Thymus (tissue), 11 donors: ENCODE measurements around the gene MRPL12. TPM values are rescaled to one million over a fixed set of nuclear protein-coding genes. Genes with fewer than 3 reads are reported as not detected.
"Not testable (repeated sequence)": the region's sequence is repeated elsewhere in the genome, so short reads cannot be mapped to it uniquely, and the experiment has no call there.

ENCODE experiments used
- DNase-seq, 9 donors: peaks; one replicate each; pipeline ENCODE4 v3.0.0-alpha.2; 2013; ENCODE audit warnings: low spot score in 9 of 9, low read depth in 6 of 9, missing footprints in 1 of 9
- H3K27ac ChIP-seq, 2 donors: one replicate each; pipeline ENCODE4 v1.5.1; 2013; ENCODE audit warnings: control low read depth in 1 of 2, low read depth in 1 of 2, low read length in 1 of 2, mild to moderate bottlenecking in 1 of 2, moderate library complexity in 1 of 2
- H3K27me3 ChIP-seq, 2 donors: one replicate each; pipeline ENCODE4 v1.5.1; 2013; ENCODE audit warnings: low read length in 1 of 2; ENCODE audit not compliant: control insufficient read depth in 2 of 2, insufficient read depth in 1 of 2
- H3K36me3 ChIP-seq, 2 donors: one replicate each; pipeline ENCODE4 v1.5.1; 2013; ENCODE audit warnings: low read length in 1 of 2, mild to moderate bottlenecking in 1 of 2, moderate library complexity in 1 of 2; ENCODE audit not compliant: control insufficient read depth in 2 of 2, insufficient read depth in 2 of 2
- H3K4me1 ChIP-seq, 2 donors: one replicate each; pipeline ENCODE4 v1.5.1; 2013; ENCODE audit warnings: low read length in 2 of 2; ENCODE audit not compliant: control insufficient read depth in 2 of 2, insufficient read depth in 2 of 2
- H3K4me3 ChIP-seq, 2 donors: one replicate each; pipeline ENCODE4 v1.5.1; 2013; ENCODE audit warnings: low read length in 2 of 2, control low read depth in 1 of 2, mild to moderate bottlenecking in 1 of 2
- H3K9me3 ChIP-seq, 2 donors: one replicate each; pipeline ENCODE4 v1.5.1; 2013; ENCODE audit warnings: low read length in 1 of 2, mild to moderate bottlenecking in 1 of 2; ENCODE audit not compliant: control insufficient read depth in 2 of 2, insufficient read depth in 1 of 2
- WGBS: extraction: QIAGEN DNeasy Blood & Tissue Kit; methylation state at CpG from one replicate; pipeline ENCODE4 v1.1.7; 2013; 5-methylcytosine and 5-hydroxymethylcytosine counted together
- polyA plus RNA-seq: library from polyadenylated mRNA; stranded (reverse); fragments of 200-250 nt; gene quantifications from one replicate; pipeline ENCODE4 v1.2.3, GENCODE V29; 2013
- total RNA-seq: library from RNA; stranded (reverse); fragments of 120-200 nt; gene quantifications from one replicate; pipeline ENCODE4 v1.2.4, GENCODE V29; 2013
- donor health status: healthy.

MRPL12 gene
- total and polyA plus RNA-seq, 2 donors = 21.6 to 59.7 TPM

GRCh38 chr17:81675515-81676221 is 27.5 kb upstream of the MRPL12 start:
- H3K36me3 ChIP-seq = peaks cover 42 to 46% of the 10 kb centered on the region in 2 donors
- not testable (repeated sequence) for H3K27me3 ChIP-seq, H3K9me3 ChIP-seq, H3K27ac ChIP-seq, H3K4me1 ChIP-seq, H3K4me3 ChIP-seq, DNase-seq
- WGBS = 62% methylated on average over 18 of the region's 18 CpGs

DNA sequence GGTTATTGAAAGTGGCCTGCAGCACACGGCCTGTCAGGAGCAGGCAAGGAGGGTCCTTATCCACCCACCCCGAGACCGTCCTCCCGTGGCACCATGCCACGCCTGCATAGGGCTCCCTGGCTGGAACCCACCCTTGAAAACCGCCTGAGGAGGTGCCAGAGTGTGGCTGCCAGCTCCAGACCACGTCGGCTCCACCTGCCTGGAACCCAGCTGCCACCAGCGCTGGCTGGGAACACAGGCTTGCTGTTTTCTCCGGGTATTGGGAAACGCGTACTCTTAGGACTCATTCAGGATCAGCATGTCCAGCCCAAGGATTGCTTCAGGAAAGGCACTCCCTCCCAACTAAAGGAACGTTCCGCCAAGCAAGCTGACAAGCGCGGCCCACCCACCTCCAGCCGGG is 26.3 kb upstream of the MRPL12 start:
- Histone ChIP-seq H3K27me3 (no peaks in the 10 kb centered on the region), H3K27ac (no peak overlapping the region), H3K36me3 (peaks cover 40 to 42% of the 10 kb centered on the region in 2 donors), H3K9me3 (no peaks in the 10 kb centered on the region), H3K4me1 (no peaks in the 10 kb centered on the region), H3K4me3 (no peak overlapping the region)
- WGBS = 95% methylated on average over 17 of the region's 17 CpGs
- DNase-seq = no peak

GRCh38 chr17:81680150-81680549 is 23.0 kb upstream of the MRPL12 start:
- no peak for DNase-seq
- Histone ChIP-seq H3K27me3 (no peaks in the 10 kb centered on the region), H3K9me3 (no peaks in the 10 kb centered on the region), H3K36me3 (peaks cover 14 to 15% of the 10 kb centered on the region in 2 donors), H3K4me3 (no peak overlapping the region), H3K27ac (no peak overlapping the region), H3K4me1 (peaks cover 16 to 17% of the 10 kb centered on the region in 2 donors)
- WGBS = 97% methylated on average over 11 of the region's 11 CpGs

GRCh38 chr17:81681672-81682071 is 21.5 kb upstream of the MRPL12 start:
- H3K27me3 ChIP-seq = no peaks in the 10 kb centered on the region
- WGBS = 96% methylated on average over 17 of the region's 17 CpGs
- H3K4me1 ChIP-seq = peaks cover 16 to 25% of the 10 kb centered on the region in 2 donors
- H3K4me3 ChIP-seq = no peak overlapping the region
- H3K9me3 ChIP-seq = no peaks in the 10 kb centered on the region
- DNase-seq = no peak
- H3K36me3 ChIP-seq = peaks cover 16 to 27% of the 10 kb centered on the region in 2 donors
- no peak overlapping the region for H3K27ac ChIP-seq

DNA sequence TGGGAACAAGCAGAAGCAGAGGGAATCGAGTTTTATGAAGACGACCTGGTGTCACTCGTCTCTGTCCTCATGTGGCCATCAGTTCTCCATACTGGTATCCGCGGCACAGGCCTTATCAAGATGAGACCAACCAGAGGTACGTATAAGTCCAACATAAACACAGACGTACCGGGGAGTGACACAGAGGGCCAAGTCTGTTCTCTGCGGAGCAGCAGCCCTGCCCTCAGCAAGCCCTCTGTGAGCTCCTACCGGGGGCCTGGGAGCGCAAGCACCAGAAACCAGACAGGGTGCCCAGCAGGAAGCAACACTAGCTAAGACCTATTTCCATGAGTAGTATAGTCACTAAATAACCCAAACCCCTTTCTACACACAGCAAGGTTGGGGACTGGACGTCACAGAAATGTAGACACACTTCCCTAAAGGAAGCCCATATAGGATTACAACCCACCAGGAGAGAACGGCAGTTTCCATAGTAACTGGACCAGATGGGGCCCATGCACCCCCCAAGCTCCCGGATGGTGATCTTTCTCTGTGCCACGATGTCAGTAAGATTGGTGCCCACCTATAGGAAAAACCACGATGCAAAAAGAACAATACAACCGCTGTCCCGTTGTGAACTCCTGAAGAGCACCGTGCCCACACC is 20.5 kb upstream of the MRPL12 start:
- H3K4me1 ChIP-seq = peaks cover 16 to 25% of the 10 kb centered on the region in 2 donors
- WGBS = 51% methylated on average over 19 of the region's 19 CpGs
- H3K27me3 ChIP-seq = no peaks in the 10 kb centered on the region
- peaks cover 25 to 37% of the 10 kb centered on the region in 2 donors for H3K36me3 ChIP-seq
- no peak for DNase-seq
- peak overlapping the region in 1 of 2 donors; percentile 33 for H3K27ac ChIP-seq
- H3K9me3 ChIP-seq = no peaks in the 10 kb centered on the region
- peak overlapping the region; percentile 93 to 99 for H3K4me3 ChIP-seq

DNA sequence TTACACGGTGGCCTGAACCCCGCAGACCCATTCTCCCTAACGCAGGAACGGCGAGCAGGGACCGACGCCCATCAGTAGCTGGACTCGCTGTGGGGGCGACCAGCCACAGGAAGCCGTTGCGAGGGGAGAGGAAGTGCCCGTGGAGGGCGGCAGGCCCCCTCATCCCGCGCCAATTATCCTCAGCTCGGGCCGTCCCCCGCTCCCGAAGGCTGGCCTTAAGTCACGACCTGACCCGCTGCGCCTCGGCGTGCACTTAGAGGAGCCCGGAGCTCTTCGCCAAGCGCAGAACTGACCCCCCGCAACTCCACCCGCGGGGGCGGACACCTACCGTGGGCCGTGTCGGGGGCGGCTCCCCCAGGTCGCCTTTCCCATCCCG is 20.0 kb upstream of the MRPL12 start:
- Histone ChIP-seq H3K36me3 (peaks cover 30 to 42% of the 10 kb centered on the region in 2 donors), H3K27ac (peak overlapping the region; percentile 47 to 83), H3K9me3 (no peaks in the 10 kb centered on the region), H3K4me1 (peaks cover 16 to 25% of the 10 kb centered on the region in 2 donors), H3K27me3 (no peaks in the 10 kb centered on the region), H3K4me3 (peak overlapping the region; percentile 93 to 99)
- peak in 2 of 9 donors; percentile 14 to 18 for DNase-seq
- WGBS = under 1% methylated on average over 37 of the region's 37 CpGs

GRCh38 chr17:81683584-81684441 is 19.4 kb upstream of the MRPL12 start, which contains the start of the genes ARL16 and HGS:
Gene ARL16 (minus strand): TSS chr17:81683797. CDS start chr17:81683753, 44 bp downstream.
Gene HGS (plus strand): TSS chr17:81684011. CDS start chr17:81684067, 56 bp downstream.
- DNase-seq = peak; percentile 96 to 100 (median 99)
- Histone ChIP-seq H3K9me3 (no peaks in the 10 kb centered on the region), H3K36me3 (peaks cover 36 to 48% of the 10 kb centered on the region in 2 donors), H3K27me3 (no peaks in the 10 kb centered on the region), H3K27ac (peak within 1 kb of the TSS; percentile 47 to 83), H3K4me3 (peak within 1 kb of the TSS; percentile 93 to 99), H3K4me1 (peaks cover 16 to 25% of the 10 kb centered on the region in 2 donors)
- WGBS = under 1% methylated on average over 112 of the region's 112 CpGs

GRCh38 chr17:81684442-81684911 is 18.7 kb upstream of the MRPL12 start:
- Histone ChIP-seq H3K4me3 (peak overlapping the region; percentile 93 to 99), H3K4me1 (peaks cover 16 to 25% of the 10 kb centered on the region in 2 donors), H3K9me3 (no peaks in the 10 kb centered on the region), H3K27ac (peak overlapping the region in 1 of 2 donors; percentile 58), H3K27me3 (no peaks in the 10 kb centered on the region), H3K36me3 (peaks cover 43 to 55% of the 10 kb centered on the region in 2 donors)
- WGBS = 9% methylated on average over 16 of the region's 16 CpGs
- no peak for DNase-seq
